ENCODE data around the gene EIF5B. TPM values are rescaled to one million over a fixed set of nuclear protein-coding genes. Genes with fewer than 3 reads are reported as not detected.

EIF5B gene
- total and polyA plus RNA-seq, 2 of the 4 experiments (the other 2 are of a cell fraction), result 19.7 to 21.8 TPM

DNA sequence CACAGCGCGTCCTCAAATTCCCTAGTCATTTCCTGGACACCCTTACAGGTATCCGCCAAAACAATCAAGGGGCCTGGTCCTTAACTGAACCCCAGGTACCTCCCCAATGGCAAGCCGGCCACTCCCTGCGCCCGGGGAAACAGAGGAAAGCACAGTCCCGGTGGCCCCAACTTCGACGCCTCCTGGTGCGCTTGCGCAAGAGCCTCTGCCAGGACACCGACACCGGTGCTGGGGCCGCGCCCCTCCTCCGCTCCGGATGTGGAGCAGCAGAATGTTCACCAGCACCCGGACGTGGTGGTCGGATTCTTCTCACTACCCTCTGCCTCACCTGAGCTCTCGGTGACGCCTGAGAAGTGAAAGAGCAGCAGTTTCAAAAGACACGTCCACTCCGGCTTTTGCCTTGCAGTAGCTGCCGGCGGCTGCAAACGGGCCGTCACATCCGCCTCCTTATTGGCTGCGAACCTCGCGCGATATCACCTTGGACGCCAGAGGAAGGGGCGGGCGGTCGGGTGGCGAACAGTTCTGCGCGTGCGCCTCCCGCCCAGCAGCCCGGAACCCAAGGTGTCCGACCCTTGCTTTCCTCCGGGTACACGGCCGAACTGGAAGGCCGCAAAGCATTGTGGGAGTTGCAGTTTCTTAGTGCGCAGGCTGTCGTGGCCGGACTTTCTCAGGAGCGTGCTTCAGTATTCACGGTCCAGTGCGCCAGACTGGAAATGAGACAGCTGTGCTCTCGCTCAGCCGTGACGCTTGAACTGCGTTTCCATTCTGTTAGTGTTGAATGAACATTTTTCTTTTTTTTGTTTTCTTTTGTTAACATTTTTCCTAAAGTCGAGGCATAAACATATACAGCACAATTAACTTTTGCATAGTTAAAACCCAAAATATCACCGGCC, 1.0 kb upstream of the EIF5B start, which contains the start of gene TXNDC9:
TXNDC9 (minus strand) TSS at position 423 of the 893 bp plus-strand sequence. CDS start 3,123 bp downstream, outside the sequence.
- 1% methylated on average over 22 of the region's 60 CpGs; no CpG with 5 or more reads in 1 of the 2 experiments for WGBS, 2 experiments (ENCODE audit: extremely low coverage in 2 of 2, insufficient read length in 1 of 2)
- peak within 1 kb of the TSS; percentile 94 for H4K91ac ChIP-seq (ENCODE audit: insufficient read depth, low read depth, low read length)
- POLR2A ChIA-PET (ENCODE audit: unreplicated experiment), result interaction anchor here (0.7 kb wide), 1 partner anchor 47 kb away, joined by 3 read pairs; no protein-coding TSS in a partner anchor
- H3K27ac ChIP-seq (ENCODE audit: insufficient read depth, low read length), result peak within 1 kb of the TSS; percentile 82
- H3K56ac ChIP-seq (ENCODE audit: extremely low read depth, insufficient read depth, low read length), result peak within 1 kb of the TSS; percentile 97
- H3K18ac ChIP-seq (ENCODE audit: low read depth, low read length), result peak within 1 kb of the TSS; percentile 53
- H3K4me3 ChIP-seq (ENCODE audit: insufficient read depth, low read depth, low read length), result peak within 1 kb of the TSS; percentile 69
- H3K23ac ChIP-seq (ENCODE audit: low read depth, low read length), result peak within 1 kb of the TSS; percentile 98
- H3K4me2 ChIP-seq (ENCODE audit: low read depth, low read length), result peak within 1 kb of the TSS; percentile 94
- no TSS peak for BruUV-seq (replicated peaks)
- peak within 1 kb of the TSS; percentile 50 for H2AK9ac ChIP-seq (replicated peaks; ENCODE audit: low read depth, low read length, poor library complexity)
- no peaks in the 10 kb centered on the region for H3K9me3 ChIP-seq (ENCODE audit: control insufficient read depth, insufficient read depth, low read length)
- H2BK20ac ChIP-seq (ENCODE audit: low read depth, low read length), result peak within 1 kb of the TSS; percentile 60; the same call in 1 of the 2 replicates
- CTCF ChIA-PET, result interaction anchor here (0.9 to 1.3 kb wide), 6 partner anchors 10 to 156 kb away, joined by 3 to 4 read pairs (median 3); partner anchors contain the start of gene REV1
- H2BK15ac ChIP-seq (ENCODE audit: low read depth, low read length), result peak within 1 kb of the TSS; percentile 77; the same call in 2 of the 3 replicates
- peaks cover 8% of the 10 kb centered on the region for H3K36me3 ChIP-seq (ENCODE audit: control insufficient read depth, insufficient read depth, low read length)
- H2AK5ac ChIP-seq (ENCODE audit: low read depth, low read length), result peak within 1 kb of the TSS; percentile 80
- no peaks in the 10 kb centered on the region for H3K27me3 ChIP-seq (ENCODE audit: control insufficient read depth, insufficient read depth, low read length)
- no peaks in the 10 kb centered on the region for H3K9me1 ChIP-seq (ENCODE audit: insufficient read depth, low read length)
- H4K5ac ChIP-seq (ENCODE audit: low read depth, low read length), result peak within 1 kb of the TSS; percentile 63
- H3K9ac ChIP-seq (ENCODE audit: low read depth, low read length), result peak within 1 kb of the TSS; percentile 85
- peak within 1 kb of the TSS; percentile 68 for H2BK5ac ChIP-seq (ENCODE audit: low read depth, low read length, poor library complexity, severe bottlenecking)
- H3K14ac ChIP-seq (replicated peaks; ENCODE audit: low read depth, low read length), result peak within 1 kb of the TSS; percentile 99
- peak within 1 kb of the TSS; percentile 98 for H2AFZ ChIP-seq (replicated peaks; ENCODE audit: low read length, poor library complexity)
- intact Hi-C loops (cut with micrococcal nuclease) (loop anchor here (1.0 kb wide), 1 partner anchor 155 kb away; the partner anchor contains the start of genes MITD1 and MRPL30), in situ Hi-C loops (cut with MboI; ENCODE audit: low sequenced_read_pairs) (loop anchor here (10.0 kb wide), 1 partner anchor 151 kb away; the partner anchor contains the start of genes MITD1 and MRPL30), dilution Hi-C loops (cut with HindIII; ENCODE audit: low sequenced_read_pairs, unreplicated experiment) (no loop called here)
- peak; percentile 100 for DNase-seq
- peak within 1 kb of the TSS; percentile 97 for H3K4ac ChIP-seq (ENCODE audit: low read depth, low read length)
- no peaks in the 10 kb centered on the region for H3K4me1 ChIP-seq (ENCODE audit: control insufficient read depth, insufficient read depth, low read length)
- peaks cover 0 to 41% of the 10 kb centered on the region in 2 experiments; a peak in 3 of 4 replicates for H3K79me1 ChIP-seq (ENCODE audit: low read depth in 1 of 2, low read length in 2 of 2)
- peak within 1 kb of the TSS; percentile 93 for H2BK120ac ChIP-seq (ENCODE audit: low read depth, low read length)
- peak; percentile 87 for ATAC-seq (ENCODE audit: low read depth)
- peak within 1 kb of the TSS; percentile 78 to 98 for H4K8ac ChIP-seq (ENCODE audit: low read depth in 2 of 2, low read length in 2 of 2)
- H4K20me1 ChIP-seq (ENCODE audit: insufficient read depth, low read length), result peaks cover 18% of the 10 kb centered on the region; the same call in 1 of the 2 replicates
- no peak for TF ChIP-seq SMC3 (IDR thresholded peaks at IDR 0.05; ENCODE audit: low read depth, low read length)
- TF ChIP-seq POLR2A (IDR thresholded peaks at IDR 0.05; ENCODE audit: low read depth, low read length), result peak; percentile 88
- TF ChIP-seq, protein P1, sequence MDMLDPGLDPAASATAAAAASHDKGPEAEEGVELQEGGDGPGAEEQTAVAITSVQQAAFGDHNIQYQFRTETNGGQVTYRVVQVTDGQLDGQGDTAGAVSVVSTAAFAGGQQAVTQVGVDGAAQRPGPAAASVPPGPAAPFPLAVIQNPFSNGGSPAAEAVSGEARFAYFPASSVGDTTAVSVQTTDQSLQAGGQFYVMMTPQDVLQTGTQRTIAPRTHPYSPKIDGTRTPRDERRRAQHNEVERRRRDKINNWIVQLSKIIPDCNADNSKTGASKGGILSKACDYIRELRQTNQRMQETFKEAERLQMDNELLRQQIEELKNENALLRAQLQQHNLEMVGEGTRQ (IDR thresholded peaks at IDR 0.05; ENCODE audit: low read depth, low read length), result peak; percentile 4; the same call in 1 of the 2 replicates
- TF ChIP-seq CHD1 (IDR thresholded peaks at IDR 0.05; ENCODE audit: low read depth, low read length), result no peak
- peak; percentile 32; the same call in 1 of the 2 replicates for TF ChIP-seq MAZ (IDR thresholded peaks at IDR 0.05; ENCODE audit: borderline replicate concordance, low read depth, low read length)
- peak; percentile 92 for TF ChIP-seq MXI1 (IDR thresholded peaks at IDR 0.05; ENCODE audit: borderline replicate concordance, low read depth, low read length)
- 0 out of 2 replicates have a peak, but pooled peaks have one; percentile 4 for TF ChIP-seq RAD21 (IDR thresholded peaks at IDR 0.05; ENCODE audit: low read length)
- TF ChIP-seq NFE2L2 (IDR thresholded peaks at IDR 0.05; ENCODE audit: low read depth, low read length), result no peak
- 0 out of 2 replicates have a peak, but pooled peaks have one; percentile 3 for TF ChIP-seq FOS (IDR thresholded peaks at IDR 0.05; ENCODE audit: low read depth, low read length)
- TF ChIP-seq ELK1 (IDR thresholded peaks at IDR 0.05; ENCODE audit: borderline replicate concordance, low read depth, low read length), result no peak
- TF ChIP-seq RCOR1 (IDR thresholded peaks at IDR 0.05; ENCODE audit: insufficient replicate concordance, low read length), result no peak
- TF ChIP-seq BHLHE40 (IDR thresholded peaks at IDR 0.05; ENCODE audit: low read depth, low read length), result peak; percentile 47; the same call in 1 of the 2 replicates
- TF ChIP-seq RFX5 (IDR thresholded peaks at IDR 0.05; ENCODE audit: low read depth, low read length), result no peak
- TF ChIP-seq MAFK (IDR thresholded peaks at IDR 0.05; ENCODE audit: low read depth, low read length), result no peak
